Loucy (cell line): ENCODE measurements around the gene SUCNR1.
A peak's percentile ranks its signal among the peaks of the same experiment; 100 is the strongest.

ENCODE experiments used
- H2AFZ ChIP-seq: fragments of 200-600 bp; sonication (generic); 2 replicates; pipeline ENCODE4 v1.6.0; 2016; ENCODE audit warnings: antibody characterized with exemption, mild to moderate bottlenecking, low read length, moderate library complexity
- H3F3A ChIP-seq: fragments of 200-600 bp; 2 replicates; pipeline ENCODE4 v1.6.0; 2016; ENCODE audit warnings: antibody characterized with exemption, low read depth, mild to moderate bottlenecking
- H3K27me3 ChIP-seq: fragments of 200-600 bp; sonication (generic); 2 replicates; pipeline ENCODE4 v1.6.1; 2014; ENCODE audit warnings: low read length, mild to moderate bottlenecking; ENCODE audit not compliant: insufficient read depth, poor library complexity, severe bottlenecking
- H3K36me3 ChIP-seq: fragments of 200-600 bp; sonication (generic); 2 replicates; pipeline ENCODE4 v1.6.1; 2016; ENCODE audit warnings: low read length; ENCODE audit not compliant: insufficient read depth
- H3K4me1 ChIP-seq: fragments of 200-600 bp; sonication (generic); 2 replicates; pipeline ENCODE4 v1.5.1; 2014; ENCODE audit warnings: low read length, mild to moderate bottlenecking; ENCODE audit not compliant: insufficient read depth, poor library complexity, severe bottlenecking
- H3K4me2 ChIP-seq: fragments of 200-600 bp; sonication (generic); 2 replicates; pipeline ENCODE4 v1.6.0; 2014; ENCODE audit warnings: antibody characterized with exemption, low read length, low read depth, mild to moderate bottlenecking; ENCODE audit not compliant: poor library complexity, severe bottlenecking
- H3K4me3 ChIP-seq: fragments of 200-600 bp; sonication (generic); 2 replicates; pipeline ENCODE4 v1.5.1; 2014; ENCODE audit warnings: low read length, mild to moderate bottlenecking, mixed read lengths; ENCODE audit not compliant: poor library complexity, severe bottlenecking
- H3K79me2 ChIP-seq: fragments of 200-600 bp; sonication (generic); 2 replicates; pipeline ENCODE4 v1.6.1; 2014; ENCODE audit warnings: low read length; ENCODE audit not compliant: insufficient read depth
- H3K9ac ChIP-seq: fragments of 200-600 bp; sonication (generic); 2 replicates; pipeline ENCODE4 v1.6.0; 2014; ENCODE audit warnings: mild to moderate bottlenecking, low read depth, low read length, moderate library complexity; ENCODE audit not compliant: poor library complexity, severe bottlenecking
- H3K9me2 ChIP-seq: fragments of 200-600 bp; sonication (generic); replicated peaks from 2 replicates; pipeline ENCODE4 v1.6.1; 2016; ENCODE audit warnings: low read depth, low read length, mixed read lengths
- H3K9me3 ChIP-seq: fragments of 200-600 bp; sonication (generic); 2 replicates; pipeline ENCODE4 v1.6.1; 2014; ENCODE audit warnings: mild to moderate bottlenecking, antibody characterized with exemption, low read length, low read depth; ENCODE audit not compliant: insufficient read depth
- H4K20me1 ChIP-seq: fragments of 200-600 bp; sonication (generic); 2 replicates; pipeline ENCODE4 v1.6.0; 2014; ENCODE audit warnings: antibody characterized with exemption, low read length, mild to moderate bottlenecking; ENCODE audit not compliant: insufficient read depth, poor library complexity, severe bottlenecking
- CTCF ChIP-seq: fragments of 200-600 bp; sonication (generic); conservative IDR thresholded peaks from 2 replicates; pipeline ENCODE4 v1.5.1; 2014; ENCODE audit warnings: mild to moderate bottlenecking, antibody characterized with exemption, low read length
- EZH2phosphoT487 ChIP-seq: fragments of 200-600 bp; IDR thresholded peaks from 2 replicates; pipeline ENCODE4 v1.6.1; 2018; ENCODE audit warnings: antibody characterized with exemption, mild to moderate bottlenecking, moderate library complexity, borderline replicate concordance

SUCNR1 gene

GRCh38 chr3:151899996-151900395 is 26.6 kb downstream of the SUCNR1 start:
- H3K4me3 ChIP-seq = peak overlapping the region; percentile 25
- H3K4me2 ChIP-seq = peak overlapping the region; percentile 75
- H4K20me1 ChIP-seq = no peaks in the 10 kb centered on the region
- H3K9me3 ChIP-seq = no peaks in the 10 kb centered on the region
- H3F3A ChIP-seq = peaks cover 17% of the 10 kb centered on the region
- no peaks in the 10 kb centered on the region for H3K27me3 ChIP-seq
- H3K79me2 ChIP-seq = no peaks in the 10 kb centered on the region
- no peak for TF ChIP-seq EZH2phosphoT487
- TF ChIP-seq CTCF = no peak
- H3K9ac ChIP-seq = peak overlapping the region; percentile 78
- H3K36me3 ChIP-seq = no peaks in the 10 kb centered on the region
- H3K4me1 ChIP-seq = peaks cover 79% of the 10 kb centered on the region
- H3K9me2 ChIP-seq = no peaks in the 10 kb centered on the region
- H2AFZ ChIP-seq = peak overlapping the region; percentile 82

GRCh38 chr3:151900460-151900859 is 27.0 kb downstream of the SUCNR1 start:
- Histone ChIP-seq H3K36me3 (no peaks in the 10 kb centered on the region), H3K4me1 (peaks cover 79% of the 10 kb centered on the region), H2AFZ (no peak overlapping the region), H3K9me3 (no peaks in the 10 kb centered on the region), H3K9me2 (no peaks in the 10 kb centered on the region), H3F3A (peaks cover 17% of the 10 kb centered on the region), H4K20me1 (no peaks in the 10 kb centered on the region), H3K4me3 (no peak overlapping the region), H3K27me3 (no peaks in the 10 kb centered on the region), H3K79me2 (no peaks in the 10 kb centered on the region), H3K9ac (peak overlapping the region; percentile 78), H3K4me2 (peak overlapping the region; percentile 75)
- TF ChIP-seq CTCF = no peak
- TF ChIP-seq EZH2phosphoT487 = no peak

- H3K4me2 ChIP-seq = peak overlapping the region; percentile 75
Measured at GRCh38 chr3:151900884-151901643, 27.6 kb downstream of the SUCNR1 start.

More at GRCh38 chr3:151900884-151901643, 27.6 kb downstream of the SUCNR1 start:
- TF ChIP-seq CTCF (no peak), EZH2phosphoT487 (no peak)
- no peaks in the 10 kb centered on the region for H3K79me2 ChIP-seq
- no peaks in the 10 kb centered on the region for H3K9me3 ChIP-seq
- H3K27me3 ChIP-seq = no peaks in the 10 kb centered on the region
- H3K9me2 ChIP-seq = no peaks in the 10 kb centered on the region
- no peaks in the 10 kb centered on the region for H4K20me1 ChIP-seq
- H3F3A ChIP-seq = peaks cover 17% of the 10 kb centered on the region
- H3K4me1 ChIP-seq = peaks cover 79% of the 10 kb centered on the region
- H3K9ac ChIP-seq = peak overlapping the region; percentile 78
- H3K36me3 ChIP-seq = no peaks in the 10 kb centered on the region
- peak overlapping the region; percentile 27 for H3K4me3 ChIP-seq
- H2AFZ ChIP-seq = no peak overlapping the region
